NCI-H226 (cell line): ENCODE results near the gene COG7.

Experiments used
- DNase-seq: peaks from one replicate; pipeline ENCODE4 v3.0.0-alpha.2; 2015

The COG7 gene

GRCh38 chr16:23354246-23354645, 98.7 kb downstream of the COG7 start:
- no peak for DNase-seq

GRCh38 chr16:23353440-23353839, 99.5 kb downstream of the COG7 start:
- no peak for DNase-seq

- DNase-seq = no peak
Observed at GRCh38 chr16:23351360-23351759, 101.6 kb downstream of the COG7 start.

- DNase-seq = no peak
Observed at GRCh38 chr16:23348579-23349469, 104.2 kb downstream of the COG7 start.

- no peak for DNase-seq
Observed at GRCh38 chr16:23345237-23345636, 107.8 kb downstream of the COG7 start.

- no peak for DNase-seq
Observed at GRCh38 chr16:23343643-23344612, 109.1 kb downstream of the COG7 start.

- DNase-seq = no peak
Observed at GRCh38 chr16:23342083-23342640, 110.8 kb downstream of the COG7 start.

- DNase-seq = peak; percentile 48
Observed at GRCh38 chr16:23339787-23340186, 113.2 kb downstream of the COG7 start.
